Measurements from ENCODE around the gene NCR1.
"Not testable (repeated sequence)": the region's sequence is repeated elsewhere in the genome, so short reads cannot be mapped to it uniquely, and the experiment has no call there.

Gene NCR1, protein sequence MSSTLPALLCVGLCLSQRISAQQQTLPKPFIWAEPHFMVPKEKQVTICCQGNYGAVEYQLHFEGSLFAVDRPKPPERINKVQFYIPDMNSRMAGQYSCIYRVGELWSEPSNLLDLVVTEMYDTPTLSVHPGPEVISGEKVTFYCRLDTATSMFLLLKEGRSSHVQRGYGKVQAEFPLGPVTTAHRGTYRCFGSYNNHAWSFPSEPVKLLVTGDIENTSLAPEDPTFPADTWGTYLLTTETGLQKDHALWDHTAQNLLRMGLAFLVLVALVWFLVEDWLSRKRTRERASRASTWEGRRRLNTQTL

DNA sequence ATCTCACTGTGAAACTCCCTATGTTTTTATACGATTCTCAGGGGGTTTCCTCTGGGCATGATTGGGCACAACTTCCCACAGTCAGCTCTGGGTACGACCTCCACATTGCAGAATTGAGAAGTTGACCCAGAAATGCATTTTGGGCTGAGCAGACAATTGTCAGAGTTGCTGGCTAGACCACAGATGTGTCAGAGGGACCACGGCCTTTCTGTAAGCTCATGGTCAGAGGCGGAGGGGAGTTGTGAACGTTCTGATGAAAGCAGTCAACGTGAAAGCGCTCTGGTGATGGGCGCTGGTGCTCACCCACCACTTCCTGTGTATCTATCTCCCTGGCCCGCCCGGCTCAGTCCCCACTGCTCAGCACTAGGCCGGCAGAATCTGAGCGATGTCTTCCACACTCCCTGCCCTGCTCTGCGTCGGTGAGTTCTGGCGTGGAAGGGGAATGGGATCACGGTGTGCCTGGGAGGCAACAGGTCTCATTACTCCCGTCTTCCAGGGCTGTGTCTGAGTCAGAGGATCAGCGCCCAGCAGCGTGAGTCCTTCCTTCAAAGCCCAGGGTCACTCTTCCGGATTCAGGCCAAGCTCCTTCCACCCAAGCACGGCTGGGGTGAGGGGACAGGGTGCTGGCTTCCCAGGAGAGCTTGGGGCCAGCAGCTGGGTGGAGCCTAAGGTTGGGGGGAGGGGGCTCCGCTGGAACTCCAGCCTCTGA is at the start of gene NCR1:
TSS of gene NCR1 (plus strand) at position 346 of the 709 bp plus-strand sequence. CDS start at position 386, 40 bp downstream.
- no peak for DNase-seq (ENCODE audit: low read depth)
- no peak within 1 kb of the TSS for H3K4me3 ChIP-seq (ENCODE audit: control insufficient read depth, low read depth, low read length)
- TF ChIP-seq CTCF (conservative IDR thresholded peaks at IDR 0.05; ENCODE audit: control insufficient read depth, insufficient read depth, low read depth, low read length), result no peak

GRCh38 chr19:54858476-54858875 is 47.5 kb upstream of the NCR1 start:
- DNase-seq (ENCODE audit: low read depth); H3K4me3 ChIP-seq (ENCODE audit: control insufficient read depth, low read depth, low read length): not testable (repeated sequence)

DNA sequence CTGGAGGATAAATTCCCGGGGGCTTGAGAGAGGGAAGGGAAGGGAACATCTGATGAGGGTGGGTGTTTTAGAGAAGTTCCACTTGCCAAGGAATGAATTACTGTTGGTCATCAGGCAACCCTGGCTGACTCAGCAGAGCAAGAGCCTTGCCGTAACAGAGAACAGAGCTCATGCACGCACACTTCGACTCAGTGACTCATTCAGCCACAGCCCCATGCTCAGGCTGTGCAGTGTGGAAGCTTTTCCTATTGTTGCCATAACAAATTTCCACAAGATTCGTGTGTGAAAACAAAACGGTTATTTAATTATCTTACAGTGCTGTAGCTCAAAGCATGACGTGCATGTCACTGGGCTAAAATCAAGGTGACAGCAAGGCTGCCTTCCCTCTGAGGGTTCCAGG is 46.5 kb upstream of the NCR1 start:
- DNase-seq (ENCODE audit: low read depth); H3K4me3 ChIP-seq (ENCODE audit: control insufficient read depth, low read depth, low read length): not testable (repeated sequence)

- not testable (repeated sequence) for DNase-seq (ENCODE audit: low read depth)
Measured at GRCh38 chr19:54863459-54863858, 42.5 kb upstream of the NCR1 start.

GRCh38 chr19:54871696-54872095 is 34.3 kb upstream of the NCR1 start:
- DNase-seq (ENCODE audit: low read depth), result no peak
- TF ChIP-seq CTCF (conservative IDR thresholded peaks at IDR 0.05; ENCODE audit: control insufficient read depth, insufficient read depth, low read depth, low read length), result no peak
- H3K4me3 ChIP-seq (ENCODE audit: control insufficient read depth, low read depth, low read length), result no peak overlapping the region

More at GRCh38 chr19:54863459-54863858, 42.5 kb upstream of the NCR1 start:
- not testable (repeated sequence) for H3K4me3 ChIP-seq (ENCODE audit: control insufficient read depth, low read depth, low read length)

GRCh38 chr19:54873990-54874389 is 32.0 kb upstream of the NCR1 start, which contains the start of gene FCAR:
TSS of gene FCAR (plus strand) at chr19:54874235. CDS start at chr19:54874290, 55 bp downstream.
- TF ChIP-seq CTCF (conservative IDR thresholded peaks at IDR 0.05; ENCODE audit: control insufficient read depth, insufficient read depth, low read depth, low read length), result no peak
- no peak within 1 kb of the TSS for H3K4me3 ChIP-seq (ENCODE audit: control insufficient read depth, low read depth, low read length)
- DNase-seq (ENCODE audit: low read depth), result no peak

DNA sequence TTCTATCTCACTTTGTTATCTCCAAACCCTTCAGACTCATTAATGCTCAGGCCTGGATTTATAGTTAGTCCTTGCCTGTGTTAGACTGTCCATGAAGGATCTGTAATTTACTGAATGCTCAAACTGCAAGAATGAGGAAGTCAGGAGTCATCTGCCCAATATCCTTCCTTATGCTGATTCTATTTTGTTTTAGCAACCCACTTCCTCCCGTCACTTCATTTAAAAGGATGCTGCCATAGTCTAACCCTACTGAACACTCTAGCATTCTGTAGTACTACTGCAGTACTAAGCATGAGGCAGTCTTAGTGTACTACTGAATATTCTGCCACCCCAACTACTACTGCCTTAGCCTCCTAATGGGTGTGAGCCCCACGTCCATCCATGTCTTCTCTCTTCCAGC is 30.4 kb upstream of the NCR1 start:
- DNase-seq (ENCODE audit: low read depth), result no peak
- no peak overlapping the region for H3K4me3 ChIP-seq (ENCODE audit: control insufficient read depth, low read depth, low read length)
- no peak for TF ChIP-seq CTCF (conservative IDR thresholded peaks at IDR 0.05; ENCODE audit: control insufficient read depth, insufficient read depth, low read depth, low read length)

DNA sequence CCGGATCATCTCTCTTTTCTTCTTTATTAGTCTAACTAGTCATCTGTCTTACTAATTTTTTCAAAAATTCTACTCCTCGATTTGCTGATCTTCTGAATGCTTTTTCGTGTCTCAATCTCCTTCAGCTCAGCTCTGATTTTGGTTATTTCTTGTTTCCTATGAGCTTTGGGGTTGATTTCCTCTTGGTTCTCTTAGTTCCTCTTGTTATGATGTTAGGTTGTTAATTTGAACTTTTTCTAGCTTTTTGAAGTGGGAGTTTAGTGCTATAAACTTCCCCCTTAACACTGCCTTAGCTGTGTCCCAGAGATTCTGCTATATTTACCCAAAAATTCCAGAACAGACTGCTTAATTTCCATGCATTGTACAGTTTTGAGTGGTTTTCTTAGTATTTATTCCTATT is 28.5 kb upstream of the NCR1 start:
- no peak for TF ChIP-seq CTCF (conservative IDR thresholded peaks at IDR 0.05; ENCODE audit: control insufficient read depth, insufficient read depth, low read depth, low read length)
- no peak overlapping the region for H3K4me3 ChIP-seq (ENCODE audit: control insufficient read depth, low read depth, low read length)
- DNase-seq (ENCODE audit: low read depth), result no peak
